Progenitor cell of endocrine pancreas (in vitro differentiated cells): ENCODE data around the gene MOB3A. TPM values are rescaled to one million over a fixed set of nuclear protein-coding genes. Genes with fewer than 3 reads are reported as not detected.
"Not testable (repeated sequence)": the region's sequence is repeated elsewhere in the genome, so short reads cannot be mapped to it uniquely, and the experiment has no call there.

Experiments
- DNase-seq: peaks from one replicate; pipeline ENCODE4 v3.0.0; 2021; ENCODE audit warnings: low spot score; ENCODE audit not compliant: unreplicated experiment
- H3K27ac Mint-ChIP-seq: 2 replicates; pipeline ENCODE4 v1.8.0; 2021; ENCODE audit warnings: mild to moderate bottlenecking, moderate library complexity, mixed read lengths
- H3K27me3 Mint-ChIP-seq: 2 replicates; pipeline ENCODE4 v1.8.0; 2021; ENCODE audit warnings: mixed read lengths
- H3K36me3 Mint-ChIP-seq: 2 replicates; pipeline ENCODE4 v1.8.0; 2022; ENCODE audit warnings: mixed read lengths; ENCODE audit not compliant: insufficient read depth
- H3K4me1 Mint-ChIP-seq: 2 replicates; pipeline ENCODE4 v1.8.0; 2021; ENCODE audit warnings: low read depth, mixed read lengths
- H3K4me3 Mint-ChIP-seq: 2 replicates; pipeline ENCODE4 v1.8.0; 2021; ENCODE audit warnings: low read depth, mild to moderate bottlenecking, moderate library complexity, mixed read lengths
- H3K9me3 Mint-ChIP-seq: 2 replicates; pipeline ENCODE4 v1.8.0; 2021; ENCODE audit warnings: low read depth, mixed read lengths
- CTCF ChIP-seq: fragments of 200-600 bp; sonication (generic); IDR thresholded peaks from one replicate; pipeline ENCODE4 v1.5.0; 2021; ENCODE audit warnings: antibody characterized with exemption, mild to moderate bottlenecking; ENCODE audit not compliant: unreplicated experiment
- total RNA-seq: library from RNA; stranded (reverse); gene quantifications from 2 replicates; pipeline ENCODE4 v1.2.1, GENCODE V29; 2021

MOB3A gene
- total RNA-seq, 1 donor from 2014 or later: 38.5 TPM

- Mint-ChIP-seq H3K27me3 (no peaks in the 10 kb centered on the region), H3K27ac (peak overlapping the region; percentile 84), H3K36me3 (peaks cover 11% of the 10 kb centered on the region), H3K4me1 (no peaks in the 10 kb centered on the region), H3K4me3 (no peak overlapping the region), H3K9me3 (no peaks in the 10 kb centered on the region)
- DNase-seq: no peak
- no peak for TF ChIP-seq CTCF
These were observed 36.8 kb upstream of the MOB3A start for GRCh38 chr19:2132731-2133490.

DNA sequence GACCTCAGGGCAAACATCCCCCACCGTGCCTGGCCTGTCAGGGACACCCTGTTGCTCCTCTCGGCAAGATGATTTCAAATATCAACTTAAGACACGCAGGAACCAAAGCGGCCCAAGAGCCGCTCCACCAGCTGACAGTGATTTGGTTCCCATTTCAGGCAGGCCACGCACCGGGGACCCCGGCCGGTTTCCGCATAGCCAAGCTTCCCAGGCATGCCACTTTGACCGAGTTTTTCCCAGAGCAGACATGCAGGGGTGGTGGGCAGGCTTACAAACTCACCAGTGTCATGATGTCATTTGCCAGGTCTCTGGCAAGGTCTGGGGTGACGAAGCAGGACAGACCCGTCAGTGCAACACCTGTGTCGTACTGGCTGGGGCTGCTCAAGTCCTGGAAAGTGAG lies 36.1 kb upstream of the MOB3A start:
- Mint-ChIP-seq H3K9me3 (no peaks in the 10 kb centered on the region), H3K36me3 (peaks cover 9% of the 10 kb centered on the region), H3K27me3 (no peaks in the 10 kb centered on the region), H3K4me1 (no peaks in the 10 kb centered on the region), H3K27ac (no peak overlapping the region), H3K4me3 (no peak overlapping the region)
- no peak for TF ChIP-seq CTCF
- DNase-seq: no peak

- not testable (repeated sequence) for H3K27ac Mint-ChIP-seq, H3K27me3 Mint-ChIP-seq, H3K4me3 Mint-ChIP-seq, H3K36me3 Mint-ChIP-seq, H3K9me3 Mint-ChIP-seq, H3K4me1 Mint-ChIP-seq, DNase-seq
These were observed 35.2 kb upstream of the MOB3A start for GRCh38 chr19:2131012-2131975.

DNA sequence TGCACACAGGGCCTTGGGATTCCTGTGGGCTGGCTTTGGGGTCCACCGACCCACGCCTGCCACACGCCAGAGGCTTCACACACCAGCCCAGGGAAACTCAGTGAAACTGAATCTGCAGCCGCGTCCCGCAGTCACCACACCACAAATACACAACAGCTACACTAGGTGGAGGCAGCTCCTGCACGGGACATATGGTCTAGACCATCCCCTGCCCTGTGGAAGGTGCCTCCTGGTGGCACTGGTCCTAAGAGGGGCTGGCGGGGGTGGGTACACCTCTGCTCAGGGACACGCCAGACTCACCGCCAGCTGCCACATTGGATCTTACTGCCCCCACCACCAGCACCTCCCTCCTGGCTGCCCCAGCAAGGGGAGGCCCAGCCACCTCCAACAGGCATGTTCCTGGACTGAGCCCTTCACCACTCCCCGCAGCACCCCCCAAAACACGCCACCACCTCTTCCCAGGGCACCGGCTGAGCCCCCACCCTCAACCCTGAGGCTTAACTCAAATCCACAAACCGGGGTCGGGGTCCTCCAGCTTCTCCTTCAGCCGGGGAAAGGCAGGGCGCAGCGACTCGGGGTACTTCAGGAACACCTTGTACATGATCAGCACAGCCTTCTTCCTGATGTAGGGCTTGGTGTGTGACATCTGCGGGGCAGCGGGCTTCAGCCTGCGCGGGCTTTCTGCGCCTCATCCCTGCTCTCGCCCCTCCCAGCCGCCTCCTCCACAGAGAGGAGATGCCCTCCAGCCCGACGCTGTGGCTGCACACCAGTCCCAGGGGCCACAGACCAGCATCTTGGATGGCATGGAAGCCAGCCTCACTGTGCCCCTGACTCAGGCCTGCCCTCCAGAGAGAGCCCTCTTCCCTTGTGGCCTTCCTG lies 34.0 kb upstream of the MOB3A start:
- DNase-seq: no peak
- Mint-ChIP-seq H3K36me3 (peaks cover 6% of the 10 kb centered on the region), H3K27me3 (no peaks in the 10 kb centered on the region), H3K4me1 (no peaks in the 10 kb centered on the region), H3K4me3 (no peak overlapping the region), H3K9me3 (no peaks in the 10 kb centered on the region), H3K27ac (no peak overlapping the region)
- no peak for TF ChIP-seq CTCF

GRCh38 chr19:2129486-2129885 lies 33.4 kb upstream of the MOB3A start:
- H3K36me3 Mint-ChIP-seq: peaks cover 6% of the 10 kb centered on the region
- H3K9me3 Mint-ChIP-seq: no peaks in the 10 kb centered on the region
- DNase-seq: no peak
- no peaks in the 10 kb centered on the region for H3K27me3 Mint-ChIP-seq
- H3K27ac Mint-ChIP-seq: no peak overlapping the region
- no peak for TF ChIP-seq CTCF
- H3K4me3 Mint-ChIP-seq: no peak overlapping the region
- H3K4me1 Mint-ChIP-seq: no peaks in the 10 kb centered on the region
